ENCODE measurements around the gene CACNB4.
"Not testable (repeated sequence)": the region's sequence is repeated elsewhere in the genome, so short reads cannot be mapped to it uniquely, and the experiment has no call there.

CACNB4 gene

GRCh38 chr2:151931030-151931611, 167.7 kb downstream of the CACNB4 start:
- DNase-seq: no peak

GRCh38 chr2:151930042-151930441, 168.8 kb downstream of the CACNB4 start:
- no peak for DNase-seq

GRCh38 chr2:151928380-151928779, 170.5 kb downstream of the CACNB4 start:
- DNase-seq: no peak

GRCh38 chr2:151927501-151928221, 171.2 kb downstream of the CACNB4 start:
- DNase-seq: no peak

GRCh38 chr2:151922845-151923666, 175.8 kb downstream of the CACNB4 start:
- no peak for DNase-seq

- DNase-seq: no peak
Measured at GRCh38 chr2:151919786-151920185, 179.1 kb downstream of the CACNB4 start.

GRCh38 chr2:151918308-151918707, 180.5 kb downstream of the CACNB4 start:
- DNase-seq: no peak

GRCh38 chr2:151916632-151917031, 182.2 kb downstream of the CACNB4 start:
- DNase-seq: no peak

- DNase-seq: not testable (repeated sequence)
Measured at GRCh38 chr2:151915629-151916025, 183.2 kb downstream of the CACNB4 start.

- DNase-seq: no peak
Measured at GRCh38 chr2:151914989-151915628, 183.7 kb downstream of the CACNB4 start.

GRCh38 chr2:151908204-151908882, 190.5 kb downstream of the CACNB4 start:
- DNase-seq: no peak

- no peak for DNase-seq
Measured at GRCh38 chr2:151907286-151908203, 191.3 kb downstream of the CACNB4 start.

- no peak for DNase-seq
Measured at GRCh38 chr2:151906633-151906998, 192.2 kb downstream of the CACNB4 start.

- no peak for DNase-seq
Measured at GRCh38 chr2:151905963-151906632, 192.7 kb downstream of the CACNB4 start.

GRCh38 chr2:151904807-151905206, 194.0 kb downstream of the CACNB4 start:
- DNase-seq: no peak

GRCh38 chr2:151904021-151904420, 194.8 kb downstream of the CACNB4 start:
- no peak for DNase-seq

GRCh38 chr2:151902829-151903228, 196.0 kb downstream of the CACNB4 start:
- DNase-seq: no peak

- no peak for DNase-seq
Measured at GRCh38 chr2:151900331-151900730, 198.5 kb downstream of the CACNB4 start.

GRCh38 chr2:151899156-151899555, 199.7 kb downstream of the CACNB4 start:
- no peak for DNase-seq

- no peak for DNase-seq
Measured at GRCh38 chr2:151891566-151892194, 207.2 kb downstream of the CACNB4 start.

GRCh38 chr2:151887164-151887563, 211.7 kb downstream of the CACNB4 start:
- no peak for DNase-seq
